ENCODE data around the gene KYNU.
A peak's percentile ranks its signal among the peaks of the same experiment; 100 is the strongest.

KYNU gene

GRCh38 chr2:142877216-142877838, at the start of gene KYNU:
Gene KYNU, plus strand, starts transcription at chr2:142877664. Its CDS starts 7,704 bp downstream, at chr2:142885368.
- peak; percentile 64 for DNase-seq (ENCODE audit: low read depth)
- H3K4me3 ChIP-seq (ENCODE audit: low read depth, low read length) = peak within 1 kb of the TSS; percentile 12
- TF ChIP-seq CTCF (conservative IDR thresholded peaks at IDR 0.05; ENCODE audit: low read depth, low read length) = peak; percentile 10

DNA sequence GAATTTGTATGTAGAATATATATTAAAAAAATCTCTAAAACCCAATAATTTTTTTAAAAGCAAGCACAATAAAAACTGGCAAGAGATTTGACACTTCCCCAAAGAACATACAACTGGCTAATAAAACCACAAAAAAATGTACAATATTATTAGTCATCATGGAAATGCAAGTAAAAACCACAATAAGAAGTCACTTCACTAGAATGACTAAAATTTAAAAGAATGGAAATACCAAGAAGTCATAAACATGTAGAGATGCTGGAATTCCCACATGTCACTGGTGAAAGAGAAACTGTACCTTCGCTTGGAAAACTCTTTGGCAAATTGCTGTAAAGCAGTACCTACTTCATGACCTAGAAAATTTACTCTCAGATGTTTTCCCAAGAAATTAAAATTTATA, 43.4 kb upstream of the KYNU start:
- TF ChIP-seq CTCF (conservative IDR thresholded peaks at IDR 0.05; ENCODE audit: low read depth, low read length) = no peak
- DNase-seq (ENCODE audit: low read depth) = peak; percentile 67

DNA sequence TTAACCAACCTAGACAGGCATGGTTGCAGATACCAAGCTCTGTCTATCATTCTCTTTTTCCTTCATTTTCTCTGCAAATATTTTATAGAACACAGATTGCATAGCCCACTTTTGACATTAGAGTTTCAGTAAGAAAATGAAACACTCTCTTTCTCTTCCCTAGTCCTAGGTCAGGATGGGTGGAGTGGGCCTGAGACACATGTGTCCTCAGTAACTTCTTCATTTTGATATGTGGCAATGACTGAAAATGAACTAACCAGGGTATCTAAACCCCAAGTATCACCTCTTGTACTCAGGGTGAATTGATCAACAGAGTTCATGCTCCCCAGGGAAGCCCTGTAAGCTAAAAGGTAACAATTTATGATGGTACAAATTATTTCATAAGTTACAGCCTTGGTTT, 37.0 kb upstream of the KYNU start:
- no peak for TF ChIP-seq CTCF (conservative IDR thresholded peaks at IDR 0.05; ENCODE audit: low read depth, low read length)
- DNase-seq (ENCODE audit: low read depth) = no peak
- H3K4me3 ChIP-seq (ENCODE audit: low read depth, low read length) = no peak overlapping the region

More for the DNA sequence above, 43.4 kb upstream of the KYNU start:
- H3K4me3 ChIP-seq (ENCODE audit: low read depth, low read length) = no peak overlapping the region

- TF ChIP-seq CTCF (conservative IDR thresholded peaks at IDR 0.05; ENCODE audit: low read depth, low read length) = no peak
- DNase-seq (ENCODE audit: low read depth) = peak; percentile 40
- no peak overlapping the region for H3K4me3 ChIP-seq (ENCODE audit: low read depth, low read length)
These were observed 35.7 kb upstream of the KYNU start for GRCh38 chr2:142841788-142842187.

DNA sequence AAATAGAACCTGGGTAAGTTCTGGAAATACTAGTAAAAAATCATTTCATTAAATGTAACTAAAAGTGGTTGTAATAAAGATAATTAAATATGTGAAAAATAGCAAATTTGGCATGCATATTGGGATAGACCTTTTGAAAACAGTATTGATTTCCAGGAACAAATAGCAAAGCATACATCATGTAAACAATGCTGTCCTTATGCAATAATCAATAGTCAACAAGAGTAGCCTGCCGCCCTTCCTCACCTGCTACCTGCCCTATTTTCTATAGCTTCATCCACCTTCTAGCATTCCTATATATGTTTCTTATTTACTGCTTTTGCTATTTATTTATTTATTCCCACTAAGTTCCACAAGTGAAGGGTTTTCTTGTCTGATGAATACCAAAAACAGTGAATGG, 35.1 kb upstream of the KYNU start:
- no peak overlapping the region for H3K4me3 ChIP-seq (ENCODE audit: low read depth, low read length)
- TF ChIP-seq CTCF (conservative IDR thresholded peaks at IDR 0.05; ENCODE audit: low read depth, low read length) = no peak
- DNase-seq (ENCODE audit: low read depth) = no peak

GRCh38 chr2:142843731-142844130, 33.7 kb upstream of the KYNU start:
- no peak for TF ChIP-seq CTCF (conservative IDR thresholded peaks at IDR 0.05; ENCODE audit: low read depth, low read length)
- H3K4me3 ChIP-seq (ENCODE audit: low read depth, low read length) = no peak overlapping the region
- no peak for DNase-seq (ENCODE audit: low read depth)

DNA sequence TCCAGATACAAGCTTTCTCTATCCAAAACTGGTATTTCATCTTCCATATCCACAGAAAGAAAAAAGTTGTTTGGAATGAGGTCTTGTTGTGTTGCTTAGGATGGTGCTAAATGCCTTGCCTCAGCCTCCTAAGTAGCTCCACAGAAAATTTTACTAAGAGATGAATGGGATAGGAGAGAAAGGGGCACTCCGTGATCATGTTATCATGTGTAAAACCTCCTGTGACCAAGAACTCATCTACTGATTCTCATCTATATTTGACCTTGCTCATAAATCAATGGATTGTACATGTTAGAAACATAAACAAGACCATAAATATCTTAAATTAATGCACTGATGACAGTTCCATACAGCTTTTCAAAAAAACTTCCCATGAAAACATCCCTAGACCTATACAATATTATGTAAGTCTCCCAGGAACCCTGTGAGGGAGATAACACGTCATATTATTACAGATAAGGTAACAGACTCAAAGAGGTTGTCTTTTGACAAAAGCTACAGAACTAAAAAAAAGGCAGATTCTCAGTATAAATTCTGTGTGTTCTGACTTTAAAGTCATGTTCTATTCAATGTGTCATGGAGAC, 29.3 kb upstream of the KYNU start:
- H3K4me3 ChIP-seq (ENCODE audit: low read depth, low read length) = no peak overlapping the region
- no peak for TF ChIP-seq CTCF (conservative IDR thresholded peaks at IDR 0.05; ENCODE audit: low read depth, low read length)
- DNase-seq (ENCODE audit: low read depth) = no peak
